Adrenal gland (tissue), 12 donors: Measurements from ENCODE around the gene EPM2A. TPM values are rescaled to one million over a fixed set of nuclear protein-coding genes. Genes with fewer than 3 reads are reported as not detected.

Experiments
- DNase-seq, 7 donors: peaks; one replicate each; pipeline ENCODE4 v3.0.0-alpha.2; 2019 to 2020
- H3K27ac ChIP-seq, 5 donors: fragments of 200-600 bp; sonication (generic) in 4 of 5; 1 replicate in 3 of 5; 2 replicates in 2 of 5; pipeline versions ENCODE4 v1.5.1 to v1.8.0; 2016 to 2020; ENCODE audit warnings: mild to moderate bottlenecking in 1 of 5
- H3K27me3 ChIP-seq: fragments of 200-600 bp; 2 replicates; pipeline ENCODE4 v1.8.0; 2021
- H3K36me3 ChIP-seq, 2 donors: fragments of 200-600 bp; replicated peaks in 1 of 2; 1 replicate in 1 of 2; 2 replicates in 1 of 2; pipeline versions ENCODE4 v1.5.1 to v1.8.0; 2018 to 2022
- H3K4me1 ChIP-seq, 2 donors: fragments of 200-600 bp; replicated peaks in 1 of 2; 1 replicate in 1 of 2; 2 replicates in 1 of 2; pipeline versions ENCODE4 v1.5.1 to v1.8.0; 2018 to 2021
- H3K4me3 ChIP-seq, 4 donors: fragments of 200-600 bp; sonication (generic) in 3 of 4; one replicate each; pipeline ENCODE4 v1.5.1; 2016 to 2018
- H3K9me3 ChIP-seq, 3 donors: fragments of 200-600 bp; sonication (generic) in 1 of 3; replicated peaks in 1 of 3; 1 replicate in 2 of 3; 2 replicates in 1 of 3; pipeline versions ENCODE4 v1.5.1 to v1.8.0; 2016 to 2021
- POLR2A ChIP-seq, 2 donors: fragments of 450-650 bp; IDR thresholded peaks; one replicate each; pipeline ENCODE4 v1.6.1; 2017; ENCODE audit warnings: antibody characterized with exemption in 2 of 2, mild to moderate bottlenecking in 2 of 2, moderate library complexity in 1 of 2
- WGBS, 4 donors: extraction: QIAGEN DNeasy Blood & Tissue Kit in 2 of 4; methylation state at CpG; one replicate each; pipeline versions ENCODE4 v1.1.5 to v1.1.7; 2013 to 2017; 5-methylcytosine and 5-hydroxymethylcytosine counted together
- intact Hi-C, 2 donors: fragments of 100-400 bp; cut with DNase I; formaldehyde crosslinking; loops; one replicate each; pipeline versions ENCODE4 v1.14.1 to v1.15.0; 2022 to 2023
- polyA plus RNA-seq, 3 donors: library from polyadenylated mRNA; stranded (reverse); fragments of 200-250 nt in 2 of 3; fragments of 350-450 nt in 1 of 3; fragmentation: Illumina TruSeq in 1 of 3; extraction: RNeasy Lipid Tissue Mini Kit (QIAGEN cat#74804) in 1 of 3; gene quantifications; one replicate each; pipeline ENCODE4 v1.2.3, GENCODE V29; 2013 to 2014
- total RNA-seq, 9 donors: library from RNA; depleted of rRNA in 4 of 9; stranded (reverse); fragments of >200 nt in 4 of 9; fragments of 120-200 nt in 1 of 9; fragmentation: NEBNext Ultra II Directional in 1 of 9; extraction: Animal tissue kit (Norgen Biotek cat#: 25700) in 1 of 9; gene quantifications; one replicate each; pipeline versions ENCODE4 v1.1.0 to v1.2.4, GENCODE V29; 2013 to 2023
- TF ChIP-seq, protein P1 (sequence below), 6 experiments: fragments of 450-650 bp in 4 of 6; fragments of 200-600 bp in 2 of 6; sonication (generic) in 1 of 6; IDR thresholded peaks; 1 replicate in 5 of 6; 2 replicates in 1 of 6; pipeline versions ENCODE4 v1.5.1 to v1.8.0; 2016 to 2021; ENCODE audit warnings: antibody characterized with exemption in 6 of 6, mild to moderate bottlenecking in 2 of 6, moderate library complexity in 1 of 6
- donor health status: healthy with polysubstance abuse.
- donor health status: Bipolar disorder and iron deficiency.
- donor health status: DM: yes; HTN: yes; CAD: no.
- donor health status: DM: no; HTN: no; CAD: no.
- donor health status: DM: no; HTN: no; CAD: no.
- donor health status: DM: yes; HTN: yes; CAD: no.

Gene EPM2A
- total and polyA plus RNA-seq, 12 donors, result 3.8 to 32.8 (median 13.3) TPM

DNA sequence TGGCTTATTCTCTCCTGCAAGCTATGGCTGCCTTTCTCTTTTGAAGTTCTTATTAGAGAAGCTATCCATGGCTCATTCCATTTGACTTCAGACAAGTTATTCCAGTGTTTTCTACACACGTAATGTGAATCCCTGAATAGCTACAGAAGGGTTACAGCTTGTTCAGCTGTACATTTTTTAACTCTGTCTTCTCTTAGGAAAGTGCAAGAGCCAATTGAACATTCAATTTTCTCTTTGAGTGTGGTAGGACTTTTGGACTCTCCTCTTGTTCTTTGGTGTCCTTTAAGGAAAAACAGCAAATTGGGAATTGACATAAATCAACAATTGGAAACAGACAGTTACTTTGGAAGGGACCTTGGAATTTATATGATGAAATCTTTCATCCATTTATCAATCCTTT is 125.8 kb downstream of the EPM2A start:
- no peak for DNase-seq
- Histone ChIP-seq H3K9me3 (no peaks in the 10 kb centered on the region), H3K27ac (no peak overlapping the region), H3K27me3 (no peaks in the 10 kb centered on the region), H3K4me3 (no peak overlapping the region), H3K4me1 (no peaks in the 10 kb centered on the region), H3K36me3 (no peaks in the 10 kb centered on the region)
- intact Hi-C loops, result no loop called here
- 32 to 65% (median 56%) methylated on average over 1 of the region's 1 CpG for WGBS, 4 donors
- TF ChIP-seq POLR2A (IDR thresholded peaks at IDR 0.05), result no peak
- TF ChIP-seq, protein P1, sequence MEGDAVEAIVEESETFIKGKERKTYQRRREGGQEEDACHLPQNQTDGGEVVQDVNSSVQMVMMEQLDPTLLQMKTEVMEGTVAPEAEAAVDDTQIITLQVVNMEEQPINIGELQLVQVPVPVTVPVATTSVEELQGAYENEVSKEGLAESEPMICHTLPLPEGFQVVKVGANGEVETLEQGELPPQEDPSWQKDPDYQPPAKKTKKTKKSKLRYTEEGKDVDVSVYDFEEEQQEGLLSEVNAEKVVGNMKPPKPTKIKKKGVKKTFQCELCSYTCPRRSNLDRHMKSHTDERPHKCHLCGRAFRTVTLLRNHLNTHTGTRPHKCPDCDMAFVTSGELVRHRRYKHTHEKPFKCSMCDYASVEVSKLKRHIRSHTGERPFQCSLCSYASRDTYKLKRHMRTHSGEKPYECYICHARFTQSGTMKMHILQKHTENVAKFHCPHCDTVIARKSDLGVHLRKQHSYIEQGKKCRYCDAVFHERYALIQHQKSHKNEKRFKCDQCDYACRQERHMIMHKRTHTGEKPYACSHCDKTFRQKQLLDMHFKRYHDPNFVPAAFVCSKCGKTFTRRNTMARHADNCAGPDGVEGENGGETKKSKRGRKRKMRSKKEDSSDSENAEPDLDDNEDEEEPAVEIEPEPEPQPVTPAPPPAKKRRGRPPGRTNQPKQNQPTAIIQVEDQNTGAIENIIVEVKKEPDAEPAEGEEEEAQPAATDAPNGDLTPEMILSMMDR (IDR thresholded peaks at IDR 0.05), result no peak

DNA sequence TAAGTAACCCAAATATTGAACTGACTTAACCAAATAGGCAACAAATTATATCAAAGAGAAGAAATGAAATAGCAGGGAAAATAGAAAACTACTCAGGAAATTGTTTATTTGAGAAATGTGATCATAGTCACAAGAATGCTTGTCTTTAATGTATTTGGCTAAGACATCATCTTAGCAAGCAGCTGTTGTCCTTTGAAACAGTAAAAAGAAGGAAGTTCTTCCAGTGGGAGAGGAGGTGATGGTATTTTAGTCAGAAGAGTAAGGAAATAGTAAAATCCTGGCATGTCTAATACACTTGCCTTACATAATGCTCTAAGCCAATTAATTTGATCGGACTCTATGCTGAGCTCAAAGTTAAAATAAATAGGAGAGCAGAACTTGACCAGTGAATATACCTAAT is 126.5 kb downstream of the EPM2A start:
- no peak overlapping the region for H3K4me3 ChIP-seq
- no peaks in the 10 kb centered on the region for H3K4me1 ChIP-seq
- intact Hi-C loops, result no loop called here
- TF ChIP-seq, protein P1 (IDR thresholded peaks at IDR 0.05), result no peak
- TF ChIP-seq POLR2A (IDR thresholded peaks at IDR 0.05), result no peak
- DNase-seq, result no peak
- no peaks in the 10 kb centered on the region for H3K9me3 ChIP-seq
- no peaks in the 10 kb centered on the region for H3K27me3 ChIP-seq
- H3K27ac ChIP-seq, result no peak overlapping the region
- WGBS, 4 donors, result 82 to 100% (median 97%) methylated on average over 1 of the region's 1 CpG
- no peaks in the 10 kb centered on the region for H3K36me3 ChIP-seq

DNA sequence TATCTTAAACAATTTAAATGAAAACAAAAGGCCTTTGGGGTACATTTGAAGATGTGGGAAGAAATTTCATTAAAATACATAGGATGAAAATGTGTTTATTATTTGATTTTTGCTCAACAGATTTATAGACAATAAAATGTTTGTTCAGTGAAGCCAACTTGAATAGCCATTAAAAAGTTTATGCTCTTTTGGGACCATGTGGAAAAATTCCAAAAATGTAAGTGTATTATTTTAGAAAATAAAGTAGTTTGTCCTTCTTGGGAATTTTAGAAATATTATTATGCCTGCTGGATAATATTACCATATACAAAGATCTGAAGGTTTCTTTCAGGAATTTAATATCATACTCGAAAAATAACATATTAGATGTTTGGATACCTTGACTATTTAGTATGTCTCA is 131.3 kb downstream of the EPM2A start:
- no peak overlapping the region for H3K27ac ChIP-seq
- no peak for TF ChIP-seq POLR2A (IDR thresholded peaks at IDR 0.05)
- TF ChIP-seq, protein P1 (IDR thresholded peaks at IDR 0.05), result no peak
- no peaks in the 10 kb centered on the region for H3K9me3 ChIP-seq
- H3K27me3 ChIP-seq, result no peaks in the 10 kb centered on the region
- 69 to 75% (median 72%) methylated on average over 1 of the region's 1 CpG for WGBS, 4 donors
- no peak overlapping the region for H3K4me3 ChIP-seq
- no peak for DNase-seq
- intact Hi-C loops, result no loop called here
- no peaks in the 10 kb centered on the region for H3K4me1 ChIP-seq
- H3K36me3 ChIP-seq, result no peaks in the 10 kb centered on the region

DNA sequence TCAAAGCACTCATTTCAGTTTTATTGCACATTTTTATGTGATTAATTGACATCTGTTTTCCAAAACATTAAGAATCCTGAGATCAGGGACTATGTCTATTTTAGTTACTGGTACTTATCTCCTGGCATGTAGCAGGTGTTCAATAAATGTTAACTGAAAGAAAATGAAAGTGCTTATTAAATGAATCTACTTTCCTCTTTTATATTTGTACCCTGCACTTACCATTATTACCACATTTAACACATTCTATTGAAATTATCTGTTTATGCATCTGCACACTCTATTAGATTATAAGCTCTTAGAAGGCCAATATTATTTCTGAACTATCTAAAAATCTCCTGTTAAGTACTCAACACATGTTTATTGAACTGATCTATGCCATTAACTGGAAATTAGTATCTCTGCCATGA is 131.9 kb downstream of the EPM2A start:
- DNase-seq, result no peak
- H3K4me3 ChIP-seq, result no peak overlapping the region
- intact Hi-C loops, result no loop called here
- TF ChIP-seq POLR2A (IDR thresholded peaks at IDR 0.05), result no peak
- TF ChIP-seq, protein P1 (IDR thresholded peaks at IDR 0.05), result no peak
- no peaks in the 10 kb centered on the region for H3K4me1 ChIP-seq
- H3K9me3 ChIP-seq, result no peaks in the 10 kb centered on the region
- no peak overlapping the region for H3K27ac ChIP-seq
- H3K27me3 ChIP-seq, result no peaks in the 10 kb centered on the region
- H3K36me3 ChIP-seq, result no peaks in the 10 kb centered on the region
